B cell (primary cell): Measurements from ENCODE around the gene XG. TPM values are rescaled to one million over a fixed set of nuclear protein-coding genes. Genes with fewer than 3 reads are reported as not detected.

ENCODE experiments used
- ATAC-seq: fragments of 200-7000 bp; cut with Tn5 transposase; one replicate; pipeline ENCODE4 v1.10.0; 2021; ENCODE audit warnings: low read depth, mild to moderate bottlenecking, moderate number of reproducible peaks, moderate library complexity
- CTCF ChIA-PET: fragments of 350-600 bp; sonication (Branson Sonifier 250); formaldehyde crosslinking; loops from one replicate; lab custom pipeline; 2021; ENCODE audit warnings: antibody characterized with exemption, inconsistent platforms; lab: Charles Lee
- POLR2A ChIA-PET: fragments of 350-600 bp; sonication (Branson Sonifier 250); formaldehyde crosslinking; loops from one replicate; lab custom pipeline; 2021; ENCODE audit warnings: antibody characterized with exemption; lab: Charles Lee
- DNase-seq: peaks from one replicate; pipeline ENCODE4 v3.0.0; 2013
- H2AFZ ChIP-seq: 2 replicates; pipeline ENCODE4 v1.6.1; 2012; ENCODE audit warnings: mild to moderate bottlenecking, low read depth, low read length; ENCODE audit not compliant: insufficient read depth, poor library complexity, severe bottlenecking
- H3K27ac ChIP-seq, 2 donors: 1 replicate in 1 of 2; 2 replicates in 1 of 2; pipeline ENCODE4 v1.5.1; 2012 to 2013; ENCODE audit warnings: low read length in 2 of 2, mild to moderate bottlenecking in 2 of 2, moderate library complexity in 1 of 2
- H3K27me3 ChIP-seq, 4 experiments: fragments of 200-600 bp in 1 of 4; sonication (generic) in 1 of 4; replicated peaks in 1 of 4; 1 replicate in 2 of 4; 2 replicates in 2 of 4; pipeline versions ENCODE4 v1.6.1 to v1.7.0; 2013 to 2016; ENCODE audit warnings: low read length in 3 of 4, mild to moderate bottlenecking in 2 of 4, mixed read lengths in 1 of 4, moderate library complexity in 1 of 4; ENCODE audit not compliant: insufficient read depth in 4 of 4, control insufficient read depth in 3 of 4; ENCODE audit errors: control extremely low read depth in 1 of 4
- H3K36me3 ChIP-seq, 2 experiments: replicated peaks in 1 of 2; 1 replicate in 1 of 2; 2 replicates in 1 of 2; pipeline versions ENCODE4 v1.6.1 to v1.7.1; 2013; ENCODE audit warnings: low read length in 1 of 2; ENCODE audit not compliant: insufficient read depth in 2 of 2, control insufficient read depth in 1 of 2; ENCODE audit errors: control extremely low read depth in 1 of 2, extremely low read depth in 1 of 2
- H3K4me1 ChIP-seq, 2 donors: fragments of 200-600 bp in 1 of 2; sonication (generic) in 1 of 2; 1 replicate in 1 of 2; 2 replicates in 1 of 2; pipeline versions ENCODE4 v1.5.1 to v1.6.1; 2013 to 2017; ENCODE audit warnings: low read length in 2 of 2; ENCODE audit not compliant: control insufficient read depth in 2 of 2, insufficient read depth in 2 of 2
- H3K4me2 ChIP-seq: replicated peaks from 2 replicates; pipeline ENCODE3; 2012; ENCODE audit warnings: mild to moderate bottlenecking, low read depth, low read length; ENCODE audit not compliant: poor library complexity, severe bottlenecking
- H3K4me3 ChIP-seq, 5 experiments: fragments of 200-600 bp in 1 of 5; sonication (generic) in 1 of 5; 1 replicate in 3 of 5; 2 replicates in 2 of 5; pipeline versions ENCODE4 v1.5.1 to v1.7.0; 2011 to 2016; ENCODE audit warnings: low read length in 4 of 5, mild to moderate bottlenecking in 4 of 5, low read depth in 2 of 5, control low read depth in 1 of 5, moderate library complexity in 1 of 5; ENCODE audit not compliant: insufficient read depth in 1 of 5; ENCODE audit errors: control extremely low read depth in 1 of 5, extremely low read depth in 1 of 5
- H3K79me2 ChIP-seq: fragments of 200-600 bp; sonication (generic); one replicate; pipeline ENCODE4 v1.6.0; 2016; ENCODE audit warnings: low read length; ENCODE audit not compliant: control insufficient read depth, insufficient read depth
- H3K9ac ChIP-seq: fragments of 200-600 bp; sonication (generic); 2 replicates; pipeline ENCODE4 v1.6.1; 2017; ENCODE audit warnings: mild to moderate bottlenecking, low read length, moderate library complexity
- H3K9me3 ChIP-seq, 3 donors: one replicate each; pipeline versions ENCODE4 v1.6.1 to v1.7.1; 2013; ENCODE audit warnings: low read length in 2 of 3; ENCODE audit not compliant: control insufficient read depth in 2 of 3, insufficient read depth in 1 of 3; ENCODE audit errors: control extremely low read depth in 1 of 3
- H4K20me1 ChIP-seq: 2 replicates; pipeline ENCODE4 v1.6.0; 2012; ENCODE audit warnings: mild to moderate bottlenecking, low read length; ENCODE audit not compliant: insufficient read depth, control insufficient read depth, poor library complexity, severe bottlenecking
- H3K27ac Mint-ChIP-seq: one replicate; pipeline ENCODE4 v1.8.0; 2021; ENCODE audit warnings: mixed read lengths
- H3K27me3 Mint-ChIP-seq: one replicate; pipeline ENCODE4 v1.8.0; 2021; ENCODE audit warnings: mixed read lengths
- H3K4me1 Mint-ChIP-seq: one replicate; pipeline ENCODE4 v1.8.0; 2021; ENCODE audit warnings: mixed read lengths
- H3K4me3 Mint-ChIP-seq: one replicate; pipeline ENCODE4 v1.8.0; 2021; ENCODE audit warnings: mixed read lengths
- H3K9me3 Mint-ChIP-seq: one replicate; pipeline ENCODE4 v1.8.0; 2022; ENCODE audit warnings: mixed read lengths; ENCODE audit not compliant: insufficient read depth
- EZH2 ChIP-seq: IDR thresholded peaks from 2 replicates; pipeline ENCODE4 v1.6.1; 2012; ENCODE audit warnings: borderline replicate concordance, low read depth, mild to moderate bottlenecking, moderate library complexity, low read length; ENCODE audit not compliant: insufficient read depth, poor library complexity, severe bottlenecking
- WGBS: methylation state at CpG from one replicate; pipeline ENCODE4 v1.1.5; 2013; ENCODE audit warnings: missing lambda C conversion rate; ENCODE audit not compliant: insufficient coverage; 5-methylcytosine and 5-hydroxymethylcytosine counted together
- intact Hi-C: fragments of 100-400 bp; cut with micrococcal nuclease; formaldehyde crosslinking; loops from one replicate; pipeline ENCODE4 v1.10.0; 2022
- polyA plus RNA-seq: library from polyadenylated mRNA; depleted of rRNA; stranded (reverse); fragments of >200 nt; gene quantifications from 2 replicates; pipeline ENCODE4 v1.2.3, GENCODE V29; 2012
- total RNA-seq, 2 donors: library from RNA; stranded (reverse); fragments of 120-200 nt in 1 of 2; gene quantifications; 1 replicate in 1 of 2; 2 replicates in 1 of 2; pipeline versions ENCODE4 v1.2.3 to v1.2.4, GENCODE V29; 2013 to 2022
- TF ChIP-seq, protein P1 (sequence below): fragments of 200-600 bp; IDR thresholded peaks from one replicate; pipeline ENCODE4 v1.8.0; 2022; ENCODE audit warnings: antibody characterized with exemption, mild to moderate bottlenecking

XG gene
- total and polyA plus RNA-seq, 2 donors (not counting 1 experiment from before 2014, with no cell fraction given): 0.03 TPM; not detected in 1

GRCh38 chrX:2784026-2784425 is 32.2 kb downstream of the XG start:
- no peaks in the 10 kb centered on the region for H3K36me3 ChIP-seq
- Mint-ChIP-seq H3K9me3 (no peaks in the 10 kb centered on the region), H3K4me1 (no peaks in the 10 kb centered on the region), H3K27me3 (peaks cover 10% of the 10 kb centered on the region), H3K4me3 (no peak overlapping the region), H3K27ac (no peak overlapping the region)
- H3K4me2 ChIP-seq: no peak overlapping the region
- no peak overlapping the region for H2AFZ ChIP-seq
- H3K4me1 ChIP-seq: no peaks in the 10 kb centered on the region
- no peak overlapping the region for H3K9ac ChIP-seq
- no peaks in the 10 kb centered on the region for H4K20me1 ChIP-seq
- no peaks in the 10 kb centered on the region for H3K79me2 ChIP-seq
- no peaks in the 10 kb centered on the region for H3K27me3 ChIP-seq
- ATAC-seq (no peak), DNase-seq (no peak)
- H3K27ac ChIP-seq: no peak overlapping the region
- H3K4me3 ChIP-seq: no peak overlapping the region
- no peaks in the 10 kb centered on the region for H3K9me3 ChIP-seq
- no peak for TF ChIP-seq EZH2
- TF ChIP-seq, protein P1, sequence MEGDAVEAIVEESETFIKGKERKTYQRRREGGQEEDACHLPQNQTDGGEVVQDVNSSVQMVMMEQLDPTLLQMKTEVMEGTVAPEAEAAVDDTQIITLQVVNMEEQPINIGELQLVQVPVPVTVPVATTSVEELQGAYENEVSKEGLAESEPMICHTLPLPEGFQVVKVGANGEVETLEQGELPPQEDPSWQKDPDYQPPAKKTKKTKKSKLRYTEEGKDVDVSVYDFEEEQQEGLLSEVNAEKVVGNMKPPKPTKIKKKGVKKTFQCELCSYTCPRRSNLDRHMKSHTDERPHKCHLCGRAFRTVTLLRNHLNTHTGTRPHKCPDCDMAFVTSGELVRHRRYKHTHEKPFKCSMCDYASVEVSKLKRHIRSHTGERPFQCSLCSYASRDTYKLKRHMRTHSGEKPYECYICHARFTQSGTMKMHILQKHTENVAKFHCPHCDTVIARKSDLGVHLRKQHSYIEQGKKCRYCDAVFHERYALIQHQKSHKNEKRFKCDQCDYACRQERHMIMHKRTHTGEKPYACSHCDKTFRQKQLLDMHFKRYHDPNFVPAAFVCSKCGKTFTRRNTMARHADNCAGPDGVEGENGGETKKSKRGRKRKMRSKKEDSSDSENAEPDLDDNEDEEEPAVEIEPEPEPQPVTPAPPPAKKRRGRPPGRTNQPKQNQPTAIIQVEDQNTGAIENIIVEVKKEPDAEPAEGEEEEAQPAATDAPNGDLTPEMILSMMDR: no peak
- POLR2A ChIA-PET: no interaction called here
- CTCF ChIA-PET: no interaction called here
- WGBS: 64% methylated on average over 3 of the region's 6 CpGs
- intact Hi-C loops: no loop called here

- no peaks in the 10 kb centered on the region for H3K4me1 ChIP-seq
- no peak overlapping the region for H2AFZ ChIP-seq
- WGBS: 84% methylated on average over 2 of the region's 4 CpGs
- H3K4me2 ChIP-seq: no peak overlapping the region
- DNase-seq (no peak), ATAC-seq (no peak)
- Mint-ChIP-seq H3K9me3 (no peaks in the 10 kb centered on the region), H3K4me1 (no peaks in the 10 kb centered on the region), H3K27me3 (peaks cover 8% of the 10 kb centered on the region), H3K4me3 (no peak overlapping the region), H3K27ac (no peak overlapping the region)
- H3K9me3 ChIP-seq: no peaks in the 10 kb centered on the region
- H3K4me3 ChIP-seq: no peak overlapping the region
- ChIA-PET CTCF (no interaction called here), POLR2A (no interaction called here)
- intact Hi-C loops: no loop called here
- no peaks in the 10 kb centered on the region for H3K36me3 ChIP-seq
- TF ChIP-seq EZH2: no peak
- TF ChIP-seq, protein P1: no peak
- no peaks in the 10 kb centered on the region for H3K79me2 ChIP-seq
- no peak overlapping the region for H3K9ac ChIP-seq
- no peaks in the 10 kb centered on the region for H3K27me3 ChIP-seq
- no peaks in the 10 kb centered on the region for H4K20me1 ChIP-seq
- H3K27ac ChIP-seq: no peak overlapping the region
Measured at GRCh38 chrX:2785538-2785937, 33.7 kb downstream of the XG start.
